Activated CD8-positive, alpha-beta memory T cell treated with anti-CD3 and anti-CD28 coated beads for 24 hours (primary cell): ENCODE results near the gene MFGE8.
A peak's percentile ranks its signal among the peaks of the same experiment; 100 is the strongest.

ENCODE experiments used
- DNase-seq: peaks from one replicate; pipeline ENCODE4 v3.0.0-alpha.2; 2020

MFGE8 gene

GRCh38 chr15:88897456-88898194 lies 15.6 kb downstream of the MFGE8 start:
- peak; percentile 85 for DNase-seq

DNA sequence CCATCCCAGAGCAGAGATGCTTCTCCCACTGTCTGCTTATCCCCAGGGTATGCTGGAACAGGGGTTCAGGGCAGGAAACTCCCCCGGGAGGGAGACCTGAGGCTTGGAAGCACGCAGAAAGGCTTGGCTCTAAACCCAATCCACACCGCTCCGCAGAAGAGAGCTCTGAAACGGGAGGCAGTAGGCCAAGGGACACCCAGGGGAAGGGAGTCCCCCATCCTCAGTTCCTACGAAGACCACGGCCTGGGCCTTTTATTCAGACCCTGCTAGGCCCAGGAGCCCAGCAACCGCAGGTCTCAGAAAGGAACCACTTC lies 16.1 kb downstream of the MFGE8 start:
- DNase-seq, result no peak

DNA sequence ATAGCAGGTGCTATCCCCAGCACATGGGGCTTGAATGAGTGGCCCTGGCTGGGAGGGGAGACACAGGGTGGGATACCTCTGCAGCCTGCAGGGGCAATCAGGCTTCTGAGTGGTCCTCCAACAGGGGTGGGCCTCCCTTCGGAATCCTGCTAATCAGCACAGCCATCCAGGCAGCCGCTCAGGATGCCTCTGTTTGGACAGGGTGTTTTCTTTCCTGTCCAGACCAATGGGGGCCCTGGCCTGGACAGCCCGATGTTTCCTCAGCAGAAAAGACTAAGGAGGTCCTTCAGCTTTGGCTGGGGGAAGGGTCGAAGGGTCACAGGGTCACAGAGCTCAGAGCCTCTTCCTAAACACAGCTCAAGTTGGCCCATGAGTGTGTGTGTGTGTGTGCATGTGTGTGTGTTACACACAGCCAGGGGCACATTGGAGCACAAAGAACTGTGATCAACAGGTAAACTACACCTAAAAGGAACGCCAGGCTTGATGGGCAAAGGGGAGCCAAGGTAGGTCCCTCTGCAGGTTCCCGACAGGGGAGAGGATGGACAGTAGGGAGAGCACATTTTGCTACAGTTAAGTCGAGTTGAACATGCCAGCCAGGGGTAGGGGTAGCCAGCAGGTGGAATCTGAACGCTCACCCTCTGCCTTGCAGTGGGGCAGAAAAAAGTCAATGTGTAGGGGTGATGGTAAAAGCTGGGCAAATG lies 16.7 kb downstream of the MFGE8 start:
- DNase-seq, result no peak

GRCh38 chr15:88894819-88895767 lies 18.1 kb downstream of the MFGE8 start, which contains the start of gene HAPLN3:
HAPLN3 (minus strand) TSS chr15:88895544; CDS start chr15:88887298, 8,246 bp downstream.
- DNase-seq, result peak; percentile 85

DNA sequence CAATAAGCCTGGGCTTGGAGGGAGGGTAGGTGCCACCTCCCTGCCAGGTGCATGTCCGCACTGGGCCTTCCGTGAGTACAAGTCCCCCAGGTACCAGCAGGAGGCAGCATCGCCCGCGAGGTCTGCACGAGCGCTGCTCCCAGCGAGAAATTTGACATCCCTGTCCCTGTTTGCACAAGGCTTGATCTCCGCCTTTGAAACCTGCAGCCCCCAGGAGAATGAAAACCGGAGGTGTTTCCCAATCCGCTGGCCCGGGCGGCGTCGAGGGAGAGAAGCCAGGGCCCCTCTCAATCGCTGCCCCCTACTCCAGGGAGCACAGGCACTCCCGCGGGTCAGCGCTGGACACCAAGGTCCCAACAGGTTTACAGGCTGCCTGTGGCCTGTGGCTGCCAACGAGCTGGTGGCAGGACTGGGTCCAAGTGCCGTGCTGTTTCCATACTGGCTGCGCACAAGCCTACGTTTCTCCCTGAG lies 18.8 kb downstream of the MFGE8 start:
- peak; percentile 93 for DNase-seq

DNA sequence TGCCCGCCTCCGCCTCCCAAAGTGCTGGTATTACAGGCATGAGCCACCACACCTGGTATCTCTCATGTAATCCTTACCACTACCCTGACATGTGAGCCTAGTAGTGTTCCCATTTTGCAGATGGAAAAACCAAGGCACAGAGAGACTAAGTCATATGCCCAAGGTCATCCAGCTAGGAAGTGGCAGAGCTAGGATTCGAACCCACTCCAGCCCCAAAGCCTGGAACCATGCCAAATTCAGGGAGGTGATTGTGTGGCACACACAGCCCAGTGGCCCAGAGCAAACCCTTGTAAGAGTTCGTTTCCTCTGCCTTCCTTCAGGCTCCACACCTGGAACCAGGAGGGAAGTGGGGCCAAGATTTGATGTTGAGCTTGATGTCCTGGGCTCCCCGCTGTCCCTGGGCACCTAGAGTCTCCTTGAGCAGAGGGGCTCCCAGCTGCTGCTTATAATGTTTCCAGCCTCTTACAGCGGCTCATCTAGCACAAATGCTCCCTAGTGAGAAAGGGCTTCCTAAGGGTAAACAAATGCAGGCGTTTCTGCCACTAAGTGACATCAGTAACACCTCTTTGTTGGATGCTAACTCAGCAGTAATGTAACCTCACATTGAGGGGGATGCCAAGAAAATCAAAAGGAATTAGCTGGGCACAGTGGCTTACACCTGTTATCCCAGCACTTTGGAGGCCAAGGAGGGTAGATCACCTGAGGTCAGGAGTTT lies 21.5 kb downstream of the MFGE8 start:
- no peak for DNase-seq

GRCh38 chr15:88890495-88890894 lies 22.7 kb downstream of the MFGE8 start:
- no peak for DNase-seq

- no peak for DNase-seq
Measured at GRCh38 chr15:88888719-88889118, 24.5 kb downstream of the MFGE8 start.

GRCh38 chr15:88887068-88887580 lies 26.1 kb downstream of the MFGE8 start:
- no peak for DNase-seq

DNA sequence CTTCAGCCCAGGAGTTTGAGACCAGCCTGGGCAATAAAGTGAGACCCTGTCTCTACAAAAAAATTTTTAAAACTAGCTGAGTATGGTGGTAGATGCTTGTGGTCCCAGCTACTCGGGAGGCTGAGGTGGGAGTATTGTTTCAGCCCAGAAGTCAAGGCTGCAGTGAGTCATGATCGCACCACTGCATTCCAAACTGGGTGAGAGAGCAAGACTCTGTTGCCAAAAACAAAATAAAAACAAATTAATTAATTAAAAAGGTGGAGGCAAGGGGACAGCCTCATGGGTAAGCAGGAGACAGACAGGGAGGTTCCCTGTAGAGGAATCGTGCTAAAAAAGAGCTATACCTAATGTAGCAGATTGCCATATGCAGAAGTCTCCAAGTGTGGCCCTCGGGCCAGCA lies 30.4 kb downstream of the MFGE8 start:
- DNase-seq, result no peak

- no peak for DNase-seq
Measured at GRCh38 chr15:88881775-88882174, 31.4 kb downstream of the MFGE8 start.

- no peak for DNase-seq
Measured at GRCh38 chr15:88880944-88881740, 32.0 kb downstream of the MFGE8 start.

- DNase-seq, result peak; percentile 64
Measured at GRCh38 chr15:88878720-88879184, 34.4 kb downstream of the MFGE8 start.

DNA sequence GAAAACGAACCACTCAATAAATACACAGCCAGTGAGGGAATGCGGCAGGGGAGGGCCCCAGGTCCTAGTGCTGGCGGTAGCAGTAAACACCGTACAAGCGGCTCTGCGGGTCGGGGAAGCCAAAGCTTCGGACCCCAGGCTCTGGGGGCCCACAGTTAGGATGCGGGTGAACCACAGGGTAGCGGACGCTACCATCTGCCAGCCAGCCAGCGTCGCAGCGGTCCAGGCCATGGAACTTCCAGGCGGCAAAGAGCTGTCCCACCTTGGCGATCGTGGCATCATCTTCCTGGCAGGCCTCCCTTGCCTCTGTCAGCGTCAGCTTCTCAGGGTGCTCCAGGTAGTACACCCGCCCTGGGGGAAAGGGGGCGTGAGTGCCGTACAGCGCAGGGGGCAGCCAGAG lies 35.3 kb downstream of the MFGE8 start:
- DNase-seq, result no peak

- DNase-seq, result no peak
Measured at GRCh38 chr15:88877415-88877814, 35.8 kb downstream of the MFGE8 start.

DNA sequence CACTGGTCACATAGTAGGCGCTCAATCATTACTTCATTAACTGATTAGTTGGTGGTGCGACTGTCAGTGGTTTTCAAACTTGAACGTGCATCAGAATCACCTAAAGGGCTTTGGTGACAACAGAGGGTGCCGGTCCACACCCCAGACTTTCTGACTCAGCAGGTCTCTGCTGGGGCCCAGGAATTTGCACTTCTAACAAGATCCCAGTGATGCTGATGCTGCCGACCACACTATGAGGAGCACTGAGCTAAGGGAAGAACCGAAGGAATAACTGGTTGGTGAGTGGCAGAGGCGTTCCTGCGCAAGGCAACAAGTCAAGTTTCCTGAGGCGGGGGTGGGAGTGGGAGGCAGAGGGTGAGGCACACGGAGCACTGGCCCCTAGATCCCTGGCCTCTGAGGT lies 36.6 kb downstream of the MFGE8 start:
- DNase-seq, result no peak

GRCh38 chr15:88874684-88875083 lies 38.5 kb downstream of the MFGE8 start:
- DNase-seq, result no peak

DNA sequence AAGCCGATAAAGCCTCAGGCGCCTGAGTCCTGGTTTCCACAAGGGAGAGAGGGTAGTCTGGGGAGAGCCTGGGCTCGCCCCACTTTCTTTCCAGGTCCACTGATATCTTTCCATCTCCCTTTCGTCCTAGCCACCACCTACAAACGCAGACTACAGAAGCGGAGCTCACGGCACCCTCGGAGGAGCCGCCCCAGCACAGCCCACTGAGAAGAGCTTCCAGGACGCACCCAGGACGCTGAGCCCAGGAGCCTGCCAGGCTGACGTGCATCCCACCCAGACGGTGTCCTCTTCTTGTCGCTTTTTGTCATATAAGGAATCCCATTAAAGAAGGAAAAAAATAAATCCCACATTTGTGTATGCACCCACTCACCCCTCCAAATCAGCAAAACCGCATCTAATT lies 38.9 kb downstream of the MFGE8 start:
- no peak for DNase-seq

- DNase-seq, result no peak
Measured at GRCh38 chr15:88873786-88874185, 39.4 kb downstream of the MFGE8 start.

- DNase-seq, result no peak
Measured at GRCh38 chr15:88872706-88873105, 40.5 kb downstream of the MFGE8 start.

- no peak for DNase-seq
Measured at GRCh38 chr15:88872106-88872505, 41.1 kb downstream of the MFGE8 start.
